D721Med (cell line): Measurements from ENCODE around the gene FAM3B.

Source experiments
- DNase-seq: peaks from one replicate; pipeline ENCODE4 v3.0.0; 2011; ENCODE audit warnings: low spot score; ENCODE audit not compliant: insufficient read length
- FAIRE-seq: peaks from 2 replicates; lab custom pipeline; 2011; peaks lifted over from hg19 to GRCh38; lab: Jason Lieb, UNC
- TF ChIP-seq, protein P1 (sequence below): IDR thresholded peaks from 2 replicates; pipeline ENCODE4 v1.5.1; 2012; ENCODE audit warnings: mild to moderate bottlenecking, control low read depth; ENCODE audit not compliant: insufficient read depth; ENCODE audit errors: missing control alignments

The FAM3B gene

GRCh38 chr21:41403966-41404365 is 87.4 kb downstream of the FAM3B start:
- FAIRE-seq (no peak), DNase-seq (no peak)
- TF ChIP-seq, protein P1, sequence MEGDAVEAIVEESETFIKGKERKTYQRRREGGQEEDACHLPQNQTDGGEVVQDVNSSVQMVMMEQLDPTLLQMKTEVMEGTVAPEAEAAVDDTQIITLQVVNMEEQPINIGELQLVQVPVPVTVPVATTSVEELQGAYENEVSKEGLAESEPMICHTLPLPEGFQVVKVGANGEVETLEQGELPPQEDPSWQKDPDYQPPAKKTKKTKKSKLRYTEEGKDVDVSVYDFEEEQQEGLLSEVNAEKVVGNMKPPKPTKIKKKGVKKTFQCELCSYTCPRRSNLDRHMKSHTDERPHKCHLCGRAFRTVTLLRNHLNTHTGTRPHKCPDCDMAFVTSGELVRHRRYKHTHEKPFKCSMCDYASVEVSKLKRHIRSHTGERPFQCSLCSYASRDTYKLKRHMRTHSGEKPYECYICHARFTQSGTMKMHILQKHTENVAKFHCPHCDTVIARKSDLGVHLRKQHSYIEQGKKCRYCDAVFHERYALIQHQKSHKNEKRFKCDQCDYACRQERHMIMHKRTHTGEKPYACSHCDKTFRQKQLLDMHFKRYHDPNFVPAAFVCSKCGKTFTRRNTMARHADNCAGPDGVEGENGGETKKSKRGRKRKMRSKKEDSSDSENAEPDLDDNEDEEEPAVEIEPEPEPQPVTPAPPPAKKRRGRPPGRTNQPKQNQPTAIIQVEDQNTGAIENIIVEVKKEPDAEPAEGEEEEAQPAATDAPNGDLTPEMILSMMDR, result no peak

DNA sequence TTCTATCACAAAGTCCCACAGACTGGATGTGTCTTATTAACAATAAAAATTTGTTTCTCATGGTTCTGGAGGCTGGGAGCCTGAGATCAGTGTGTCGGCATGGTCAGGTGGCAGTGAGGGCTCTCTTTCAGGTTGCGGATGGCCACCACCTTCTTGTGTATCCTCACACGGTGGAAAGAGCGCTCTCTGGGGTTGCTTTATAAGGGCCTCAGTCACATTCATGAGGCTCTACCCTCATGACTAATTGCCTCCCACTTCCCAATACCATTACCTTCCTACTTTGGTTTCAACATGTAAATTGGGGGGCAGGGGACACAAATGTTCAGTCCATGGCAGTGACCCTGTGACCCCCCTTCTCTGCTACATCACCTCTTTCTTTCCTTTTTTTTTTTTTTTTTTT is 88.7 kb downstream of the FAM3B start:
- DNase-seq (no peak), FAIRE-seq (no peak)
- TF ChIP-seq, protein P1, result no peak

DNA sequence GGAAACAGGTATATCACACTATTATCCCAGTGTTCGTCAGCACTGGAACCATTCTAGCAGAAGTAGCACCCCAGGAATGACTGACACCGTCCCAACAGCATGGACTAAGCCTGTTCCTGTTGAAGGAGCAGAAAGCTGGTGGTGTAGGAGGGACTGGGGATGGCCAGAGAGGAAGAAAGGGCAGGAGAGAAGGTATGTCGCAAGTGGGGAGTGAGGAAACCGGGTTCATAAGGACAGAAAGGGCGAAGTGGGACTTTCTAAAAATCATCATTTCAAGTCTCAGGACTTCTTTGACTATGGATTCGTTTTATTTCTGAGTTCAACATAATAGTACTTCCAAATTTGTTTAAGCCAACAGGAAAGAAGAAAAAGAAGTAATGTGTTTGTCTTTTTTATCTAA is 89.7 kb downstream of the FAM3B start:
- no peak for DNase-seq
- TF ChIP-seq, protein P1, result no peak
- FAIRE-seq, result no peak
